Testis (tissue), 2 donors: ENCODE data around the gene LRRC27.

Experiments used
- CTCF ChIP-seq, 3 experiments: fragments of 450-650 bp in 2 of 3; fragments of 200-600 bp in 1 of 3; sonication (generic) in 1 of 3; IDR thresholded peaks; one replicate each; pipeline ENCODE4 v1.5.1; 2016 to 2019; ENCODE audit warnings: antibody characterized with exemption in 3 of 3, mild to moderate bottlenecking in 2 of 3, moderate library complexity in 1 of 3
- POLR2A ChIP-seq: fragments of 450-650 bp; IDR thresholded peaks from one replicate; pipeline ENCODE4 v1.6.1; 2017; ENCODE audit warnings: antibody characterized with exemption, mild to moderate bottlenecking, moderate library complexity

DNA sequence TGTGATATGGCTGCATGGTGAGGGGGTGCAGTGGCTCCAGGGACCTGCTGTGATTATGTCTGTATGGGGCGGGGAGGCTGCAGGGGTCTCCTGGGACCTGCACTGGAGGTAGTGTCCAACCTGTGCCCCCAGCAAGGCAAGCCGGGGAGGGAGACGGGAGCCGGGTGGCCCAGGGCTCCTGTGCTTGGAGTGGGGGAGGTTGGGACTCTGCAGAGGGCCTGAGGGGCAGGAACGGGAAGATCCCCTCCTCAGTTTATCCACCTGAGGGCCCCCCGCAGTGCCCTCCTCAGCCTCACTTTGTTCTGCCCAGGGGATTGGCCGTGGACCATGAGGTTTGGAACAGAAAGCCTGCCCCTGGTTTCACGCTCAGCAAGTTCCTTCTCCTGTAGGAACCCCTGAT is 42.2 kb downstream of the LRRC27 start:
- TF ChIP-seq CTCF (IDR thresholded peaks at IDR 0.05) (no peak), POLR2A (no peak)
